AG08396 (cell line): ENCODE data around the gene ALOX12.
A peak's percentile ranks its signal among the peaks of the same experiment; 100 is the strongest.

ENCODE experiments used
- DNase-seq: peaks from one replicate; pipeline ENCODE4 v3.0.0; 2012; ENCODE audit warnings: low spot score, mixed read lengths

Gene ALOX12

DNA sequence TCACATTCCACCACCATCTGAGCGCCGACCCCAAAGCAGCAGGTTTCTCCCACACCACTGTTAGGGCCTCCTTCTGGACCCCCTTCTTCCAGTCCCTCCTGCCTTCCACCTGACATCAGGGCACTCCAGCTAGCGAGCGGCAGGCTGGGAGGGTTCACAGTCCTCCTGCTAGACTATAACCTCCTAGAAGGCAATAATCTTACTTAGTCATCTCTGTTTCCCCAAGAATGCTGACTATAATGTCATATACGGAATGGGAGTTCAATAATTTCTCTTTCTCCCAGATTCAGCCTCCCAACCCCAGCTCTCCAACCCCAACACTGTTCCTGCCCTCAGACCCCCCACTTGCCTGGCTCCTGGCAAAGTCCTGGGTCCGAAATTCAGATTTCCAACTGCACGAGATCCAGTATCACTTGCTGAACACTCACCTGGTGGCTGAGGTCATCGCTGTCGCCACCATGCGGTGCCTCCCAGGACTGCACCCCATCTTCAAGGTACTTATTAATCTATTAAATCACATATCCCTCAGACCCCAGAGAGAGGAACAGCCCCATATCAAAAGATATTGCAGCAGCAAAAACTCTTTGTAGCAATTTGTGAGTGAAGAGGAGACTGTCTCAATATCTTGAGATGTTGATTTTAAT, 5.6 kb downstream of the ALOX12 start:
- DNase-seq: no peak

DNA sequence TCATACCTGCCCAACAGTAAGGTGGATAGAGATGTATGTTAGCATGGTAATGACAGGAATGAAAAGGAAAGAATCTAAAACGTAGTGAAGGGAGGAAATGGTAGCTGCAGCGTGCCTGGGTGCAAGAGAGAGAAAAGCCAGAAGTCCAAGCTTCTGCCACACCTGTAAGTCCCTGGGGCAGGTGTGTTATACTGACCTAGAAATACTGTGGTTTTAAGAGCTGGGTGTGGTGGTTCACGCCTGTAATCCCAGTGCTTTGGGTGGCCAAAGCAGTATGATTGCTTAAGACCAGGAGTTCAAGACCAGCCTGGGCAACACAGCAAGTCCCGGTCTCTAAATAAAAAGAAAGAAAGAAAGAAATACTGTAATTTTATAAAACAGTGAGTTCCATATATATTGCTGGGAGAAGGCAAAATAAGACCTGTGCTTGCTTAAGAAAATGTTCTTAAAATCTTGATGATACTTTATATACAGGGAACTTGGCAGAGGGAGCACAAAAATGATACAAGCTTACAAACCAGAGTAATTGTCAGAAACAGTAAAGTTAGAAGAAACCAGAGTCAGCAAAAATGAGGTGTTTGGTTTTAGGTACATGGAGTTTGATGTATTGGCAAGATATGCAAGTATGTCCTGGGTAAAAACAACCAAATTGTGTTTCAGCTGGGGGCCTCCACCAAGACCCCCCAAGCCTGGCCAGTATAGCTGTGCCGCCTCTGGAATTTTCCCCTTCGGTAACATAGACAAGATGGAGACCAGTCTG, 6.6 kb downstream of the ALOX12 start:
- DNase-seq: no peak

DNA sequence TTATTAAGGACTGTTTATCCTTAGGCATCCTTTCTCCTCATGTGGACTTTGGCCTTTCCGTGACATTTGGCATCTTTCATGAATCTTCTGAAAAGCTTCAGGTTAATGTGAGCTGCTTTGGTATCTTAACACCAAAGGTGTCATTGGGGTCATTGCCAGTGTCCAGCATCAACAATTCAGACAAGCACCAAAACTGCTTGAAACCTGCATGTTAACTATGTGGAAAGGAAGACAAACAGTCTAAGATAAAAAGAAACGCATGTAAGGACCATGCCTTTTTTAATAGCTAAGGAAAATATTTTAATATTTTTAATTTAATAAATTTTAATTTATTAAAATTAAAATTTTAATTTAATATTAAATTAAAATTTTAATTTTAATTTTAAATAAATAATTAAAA, 7.9 kb downstream of the ALOX12 start:
- no peak for DNase-seq

DNA sequence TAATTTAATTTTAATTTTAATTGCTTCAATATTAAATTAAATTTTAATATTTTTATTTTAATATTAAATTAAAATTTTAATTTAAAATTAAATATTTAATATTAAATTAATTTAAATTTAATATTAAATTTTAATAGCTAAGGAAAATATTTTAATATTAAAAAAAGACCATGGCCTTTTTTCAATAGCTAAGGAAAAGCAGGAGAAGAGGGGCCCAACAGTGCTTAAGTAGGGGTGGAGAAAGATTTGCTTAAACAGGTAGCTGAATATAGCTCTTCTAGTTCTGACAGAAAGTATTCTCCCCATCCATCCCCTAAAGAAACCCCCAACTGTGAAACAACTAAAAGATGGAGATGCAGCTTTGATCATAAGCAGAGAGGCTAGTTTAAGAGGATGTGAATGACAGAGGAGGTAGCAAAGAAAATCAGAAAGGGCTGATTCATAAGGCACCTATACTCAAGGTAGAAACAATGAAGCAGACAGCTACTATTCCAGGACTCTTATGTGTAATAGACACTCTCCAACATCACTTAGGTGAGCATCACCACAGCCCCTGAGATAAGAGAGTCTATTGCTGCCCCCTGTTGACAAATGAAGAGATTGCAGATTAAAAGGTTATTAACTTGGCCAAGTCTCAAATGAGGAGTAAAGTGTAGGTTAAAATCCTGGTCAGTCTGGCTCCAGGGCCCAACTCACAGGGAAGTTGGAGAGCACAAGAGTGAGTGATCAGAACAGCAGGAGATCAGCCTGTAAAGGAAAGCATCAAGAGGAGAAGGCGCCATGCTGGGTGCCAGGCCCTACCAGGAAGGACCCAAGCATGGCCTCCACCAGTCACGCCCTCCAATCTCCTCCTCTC, 8.8 kb downstream of the ALOX12 start:
- peak; percentile 63 for DNase-seq

DNA sequence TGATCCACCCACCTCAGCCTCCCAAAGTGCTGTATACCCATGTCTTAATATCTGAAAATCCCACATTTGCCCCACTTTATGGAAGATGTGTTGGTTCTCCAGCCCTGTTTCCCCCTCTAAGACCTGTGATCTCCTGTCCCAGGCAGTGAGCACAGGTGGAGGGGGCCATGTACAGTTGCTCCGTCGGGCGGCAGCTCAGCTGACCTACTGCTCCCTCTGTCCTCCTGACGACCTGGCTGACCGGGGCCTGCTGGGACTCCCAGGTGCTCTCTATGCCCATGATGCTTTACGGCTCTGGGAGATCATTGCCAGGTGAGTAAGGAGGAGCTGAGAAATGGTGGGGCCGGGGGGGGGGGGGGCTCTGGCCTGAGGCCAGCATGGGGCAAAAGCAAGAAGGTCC, 9.9 kb downstream of the ALOX12 start:
- no peak for DNase-seq

DNA sequence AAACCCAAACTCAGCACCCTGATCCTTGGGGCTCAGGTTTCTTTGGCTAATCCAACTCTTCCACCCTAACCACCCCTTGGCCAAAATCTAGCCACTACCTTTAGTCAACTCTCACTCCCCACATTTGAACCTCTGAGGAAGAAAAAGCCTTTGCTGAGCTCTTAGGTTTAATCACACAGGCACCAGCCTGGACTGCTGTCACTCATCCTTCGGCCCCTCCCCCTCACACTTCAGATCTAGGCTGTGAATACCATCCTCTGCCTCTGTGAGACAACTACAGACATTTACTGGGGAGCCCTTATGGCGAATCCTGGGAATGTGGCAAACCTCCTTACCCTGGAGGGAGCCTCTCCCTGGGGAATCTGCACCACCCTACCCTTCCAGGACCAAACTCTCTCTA, 11.3 kb downstream of the ALOX12 start:
- DNase-seq: no peak

DNA sequence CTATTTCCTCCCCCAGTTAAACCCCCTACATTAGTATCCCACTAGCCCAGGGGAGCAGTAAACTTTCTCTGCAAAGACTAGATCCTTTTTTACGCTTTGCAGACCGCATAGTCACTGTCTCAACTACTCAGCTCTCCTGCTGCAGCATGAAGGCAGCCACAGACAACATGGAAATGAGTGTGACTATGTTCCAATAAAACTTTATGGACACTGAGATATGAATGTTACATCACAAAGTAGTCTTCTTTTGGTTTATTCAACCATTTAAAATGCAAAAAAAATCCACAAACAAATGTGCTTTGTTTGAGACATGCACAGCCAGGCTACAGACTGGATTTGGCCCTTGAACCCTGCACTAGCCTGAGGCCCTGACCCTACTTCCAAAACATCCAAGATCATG, 14.7 kb downstream of the ALOX12 start:
- no peak for DNase-seq

DNA sequence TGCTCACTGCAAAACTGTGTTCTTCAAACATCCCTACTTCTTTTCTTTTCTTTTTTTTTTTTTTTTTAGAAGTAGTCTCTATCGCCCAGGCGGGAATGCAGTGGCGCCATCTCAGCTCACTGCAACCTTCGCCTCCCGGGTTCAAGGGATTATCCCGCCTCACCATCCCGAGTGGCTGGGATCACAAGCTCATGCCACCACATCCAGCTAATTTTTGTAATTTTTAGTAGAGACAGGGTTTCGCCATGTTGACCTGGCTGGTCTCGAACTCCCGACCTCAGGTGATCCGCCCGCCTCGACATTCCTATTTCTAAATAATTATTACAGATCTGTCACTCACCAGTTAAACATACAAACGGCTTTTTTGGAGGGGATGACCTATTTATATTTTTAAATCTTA, 15.6 kb downstream of the ALOX12 start:
- DNase-seq: no peak

DNA sequence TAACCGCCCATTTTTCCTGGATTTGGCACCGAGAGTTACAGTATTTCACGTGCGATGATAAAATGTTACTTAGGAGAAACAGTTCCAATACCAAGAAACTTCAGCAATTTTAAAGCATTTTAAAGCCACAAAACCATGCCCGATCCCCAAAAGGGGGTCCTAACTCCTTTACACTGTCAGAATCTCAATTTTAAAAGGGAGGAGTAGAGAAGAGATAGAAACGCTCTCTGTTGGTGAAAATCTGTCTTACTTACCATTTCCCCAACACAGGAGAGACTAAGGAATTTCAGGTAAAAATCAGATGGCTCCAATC, 16.0 kb downstream of the ALOX12 start:
- no peak for DNase-seq

DNA sequence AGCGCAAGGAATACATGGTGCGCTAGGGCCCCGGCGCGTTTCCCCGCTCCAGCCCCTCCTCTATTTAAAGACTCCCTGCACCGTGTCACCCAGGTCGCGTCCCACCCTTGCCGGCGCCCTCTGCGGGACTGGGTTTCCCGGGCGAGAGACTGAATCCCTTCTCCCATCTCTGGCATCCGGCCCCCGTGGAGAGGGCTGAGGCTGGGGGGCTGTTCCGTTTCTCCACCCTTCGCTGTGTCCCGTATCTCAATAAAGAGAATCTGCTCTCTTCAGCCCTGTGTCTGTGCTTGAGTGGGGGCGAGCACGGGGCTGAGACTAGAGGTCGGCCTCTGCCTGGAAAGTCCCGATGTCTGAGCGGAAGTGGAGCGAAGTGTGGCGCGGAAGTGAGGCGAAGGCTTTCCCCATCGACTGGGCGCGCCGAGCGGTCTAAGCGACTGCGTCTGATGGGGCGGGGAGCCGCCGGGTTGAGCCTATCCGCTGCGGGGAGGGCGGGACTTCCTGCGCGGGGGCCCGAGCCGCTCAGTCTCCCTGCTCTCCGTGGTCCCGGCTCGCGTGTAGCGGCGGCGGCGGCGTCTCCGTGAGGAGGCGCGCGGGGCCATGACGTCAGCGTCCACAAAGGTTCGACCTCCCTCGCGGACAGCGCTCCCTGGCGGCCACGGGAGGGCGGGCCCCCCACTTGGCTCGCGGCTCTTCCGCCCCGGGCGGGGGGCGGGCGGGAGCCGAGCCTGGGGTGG, 18.6 kb downstream of the ALOX12 start:
- peak; percentile 97 for DNase-seq

DNA sequence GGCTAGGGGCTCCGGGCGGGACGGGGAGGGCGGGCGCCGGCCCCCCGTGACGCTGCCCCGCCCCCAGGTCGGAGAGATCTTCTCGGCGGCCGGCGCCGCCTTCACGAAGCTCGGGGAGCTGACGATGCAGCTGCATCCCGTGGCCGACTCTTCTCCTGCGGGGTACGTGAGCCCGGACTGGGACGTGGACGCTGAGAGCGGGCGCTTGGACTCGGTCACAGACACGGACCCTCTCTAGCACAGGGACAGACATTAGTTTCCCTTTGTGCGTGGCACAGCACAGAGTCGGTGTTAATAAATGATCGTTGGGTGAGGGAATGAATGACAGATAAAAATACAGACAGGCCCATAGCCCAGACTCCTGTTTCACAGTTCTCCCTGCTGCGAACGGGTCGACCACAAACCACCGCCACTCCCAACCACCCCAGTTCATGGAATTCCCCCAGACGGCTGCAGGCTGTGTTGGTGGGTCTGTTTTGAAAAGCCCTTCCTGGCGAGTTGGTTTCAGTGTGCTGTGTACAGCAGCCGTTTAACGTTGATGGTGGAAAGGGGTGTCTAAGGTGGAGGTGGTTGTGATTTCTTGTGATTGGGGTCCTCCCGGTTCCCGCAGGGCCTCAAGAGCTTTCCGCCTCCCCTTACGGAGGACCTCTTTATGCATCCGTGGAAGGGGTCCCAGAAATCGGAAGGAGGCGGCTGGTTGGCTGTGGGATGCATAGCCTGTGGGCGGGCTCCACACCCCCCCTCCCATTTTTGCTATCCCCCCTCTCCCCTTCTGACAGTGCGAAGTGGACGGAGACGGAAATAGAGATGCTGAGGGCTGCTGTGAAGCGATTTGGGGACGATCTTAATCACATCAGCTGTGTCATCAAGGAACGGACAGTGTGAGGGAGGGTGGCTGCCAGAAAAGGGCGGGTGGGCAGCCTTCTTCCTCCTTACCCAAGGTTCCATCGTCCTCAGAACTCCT, 19.4 kb downstream of the ALOX12 start:
- DNase-seq: no peak

DNA sequence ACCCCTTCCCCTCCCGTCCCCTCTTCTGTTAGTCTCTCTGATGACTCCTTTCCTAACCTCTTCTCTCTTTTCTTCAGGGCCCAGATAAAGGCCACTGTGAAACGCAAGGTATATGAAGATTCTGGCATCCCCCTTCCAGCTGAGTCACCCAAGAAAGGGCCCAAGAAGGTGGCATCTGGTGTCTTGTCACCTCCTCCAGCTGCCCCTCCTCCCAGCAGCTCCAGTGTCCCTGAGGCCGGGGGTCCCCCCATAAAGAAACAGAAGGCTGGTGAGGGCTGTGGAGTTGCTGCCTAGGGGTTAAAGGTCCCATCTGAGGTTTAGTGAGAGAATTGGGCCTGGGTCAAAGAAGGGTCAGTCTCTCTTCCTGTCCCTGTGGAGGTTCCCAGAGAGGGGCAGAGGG, 20.6 kb downstream of the ALOX12 start:
- DNase-seq: no peak

DNA sequence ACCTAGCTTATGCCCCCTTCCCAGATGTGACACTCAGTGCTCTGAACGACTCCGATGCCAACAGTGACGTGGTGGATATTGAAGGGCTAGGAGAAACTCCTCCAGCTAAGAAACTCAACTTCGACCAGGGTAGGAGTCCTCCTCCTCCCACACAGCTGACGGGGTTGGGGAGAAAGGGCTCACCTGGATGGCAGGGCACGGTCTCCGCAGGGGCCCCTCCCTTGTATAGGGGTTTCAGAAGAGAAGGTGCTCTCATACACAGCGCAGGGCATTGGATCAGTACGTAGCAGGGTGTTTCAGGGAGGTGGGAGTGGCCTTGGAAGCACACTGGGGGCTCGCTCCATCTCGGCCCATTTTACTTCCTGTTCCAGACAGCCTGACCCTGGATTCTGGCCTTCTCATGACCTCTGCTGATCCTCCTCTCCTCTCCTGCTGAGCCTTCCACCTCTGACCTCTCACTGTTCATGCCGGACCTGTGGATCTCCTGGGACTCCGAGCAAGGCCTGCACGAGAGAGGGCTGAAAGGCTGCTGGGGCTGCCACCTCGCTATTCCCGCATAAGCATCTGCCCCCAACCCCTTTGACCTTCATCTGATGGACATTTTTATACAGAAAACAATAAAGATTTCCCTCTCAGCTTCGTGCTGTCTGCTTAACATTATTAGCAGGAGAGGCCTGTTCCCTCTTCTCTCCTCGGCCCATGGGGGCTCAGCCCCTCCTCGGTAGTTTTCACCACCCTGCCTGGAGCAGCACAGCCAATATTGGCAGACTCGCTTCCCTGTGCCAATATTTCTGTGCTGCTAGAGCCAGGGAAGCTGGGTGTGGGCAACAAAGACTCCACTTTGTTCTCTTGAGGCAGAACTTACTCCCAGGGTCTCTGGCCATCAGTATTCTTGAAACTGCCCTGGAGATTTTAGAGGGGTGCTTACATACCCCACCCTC, 21.3 kb downstream of the ALOX12 start:
- no peak for DNase-seq

DNA sequence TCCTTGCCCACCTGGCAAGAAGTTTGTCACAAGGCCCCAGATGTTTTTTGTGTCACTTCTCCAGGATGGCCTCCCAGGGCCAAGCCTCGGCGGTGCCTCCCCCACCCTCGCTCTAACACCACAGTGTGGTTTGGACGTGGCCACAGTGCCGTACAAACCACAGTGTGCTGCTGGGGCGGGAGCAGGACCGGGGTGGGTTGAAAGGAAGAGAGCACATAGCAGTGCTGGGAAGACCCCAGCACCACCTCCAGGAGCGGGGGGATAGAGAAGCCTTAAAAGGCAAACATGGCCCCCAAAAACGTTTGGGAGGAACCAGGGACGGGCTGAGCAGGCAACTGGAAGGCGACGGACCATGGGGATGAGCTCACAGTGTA, 22.0 kb downstream of the ALOX12 start:
- no peak for DNase-seq

DNA sequence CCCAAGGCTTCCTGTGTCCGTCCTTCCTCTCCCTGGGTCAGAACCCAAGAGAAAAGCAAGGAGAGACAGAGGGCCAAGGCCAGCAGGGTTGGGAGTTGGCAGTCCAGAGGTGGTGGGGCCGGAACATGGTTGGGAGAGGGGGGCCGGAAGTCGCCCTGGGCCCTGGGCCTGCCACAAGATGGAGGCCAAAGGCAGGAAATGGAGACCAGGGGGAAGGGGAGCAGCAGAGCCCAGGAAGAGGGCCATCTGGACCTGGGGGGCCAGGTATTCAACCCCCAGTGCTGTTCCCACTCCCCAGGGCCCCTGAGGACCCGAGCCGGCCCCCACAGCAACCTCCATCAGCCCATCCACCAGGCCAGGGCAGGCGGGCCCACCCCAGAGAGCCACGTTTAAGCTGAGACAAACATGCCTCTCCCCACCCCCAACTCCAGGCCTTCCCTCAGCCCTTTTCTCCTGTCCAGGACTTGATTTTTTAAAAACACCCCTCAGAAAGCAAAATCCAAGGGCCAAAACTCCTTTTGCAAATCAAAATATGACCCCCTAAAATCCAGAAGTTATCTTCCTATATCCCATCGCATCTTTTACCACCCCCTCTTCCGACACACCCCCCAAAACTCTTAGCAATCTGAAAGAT, 22.6 kb downstream of the ALOX12 start:
- DNase-seq: no peak

DNA sequence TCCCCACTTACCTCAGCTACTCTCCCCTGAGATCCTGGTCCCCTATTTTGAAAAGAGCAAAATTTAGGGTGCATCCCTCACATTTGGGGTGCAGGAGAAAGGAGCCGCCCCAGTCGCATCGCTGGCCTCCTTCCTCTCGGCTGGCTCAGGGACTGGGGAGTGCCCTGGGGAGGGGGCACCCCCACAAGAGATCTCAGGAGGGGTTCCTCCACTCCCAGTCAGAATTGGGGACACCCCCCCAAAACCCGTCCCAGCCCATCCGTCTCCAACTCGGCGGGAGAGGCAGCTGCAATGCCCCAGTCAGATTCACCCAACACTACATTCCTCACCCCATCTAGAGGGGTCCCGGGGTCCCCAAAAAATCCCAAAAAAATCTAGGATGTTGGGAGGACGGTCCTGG, 23.5 kb downstream of the ALOX12 start:
- DNase-seq: no peak

DNA sequence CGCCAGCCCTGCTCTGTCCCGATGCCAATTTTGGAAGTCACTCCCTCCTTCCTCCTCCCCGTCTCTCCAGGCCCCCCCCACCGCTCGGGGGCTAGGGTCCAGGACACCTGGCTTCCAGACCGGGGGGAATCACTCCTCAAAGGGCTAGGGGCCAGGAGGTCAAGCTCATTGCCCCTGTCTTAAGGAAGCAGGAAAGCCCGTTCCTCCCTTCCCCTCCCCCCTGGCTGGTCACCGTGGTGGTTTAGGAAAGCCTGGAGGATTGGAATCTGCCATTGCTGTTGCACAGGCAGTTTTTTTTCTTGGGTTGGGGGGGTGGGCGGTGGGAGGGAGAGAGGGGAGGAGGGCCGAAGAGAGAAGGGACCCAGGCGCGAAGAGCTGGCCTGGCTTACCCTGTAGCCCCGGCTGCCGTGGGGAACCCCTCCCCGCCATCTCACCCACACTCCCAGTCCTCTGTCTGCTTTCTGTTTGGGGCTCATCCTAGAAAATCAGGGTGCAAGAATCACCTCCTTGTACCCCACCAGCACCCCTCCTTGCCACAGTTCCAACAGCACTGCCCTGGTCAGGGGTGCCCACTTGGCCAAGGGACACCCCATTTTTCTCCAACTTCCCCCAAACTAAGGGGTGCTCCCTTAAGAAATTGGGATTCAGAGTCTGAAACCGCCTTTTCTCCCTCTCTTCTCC, 24.1 kb downstream of the ALOX12 start:
- peak; percentile 73 for DNase-seq

DNA sequence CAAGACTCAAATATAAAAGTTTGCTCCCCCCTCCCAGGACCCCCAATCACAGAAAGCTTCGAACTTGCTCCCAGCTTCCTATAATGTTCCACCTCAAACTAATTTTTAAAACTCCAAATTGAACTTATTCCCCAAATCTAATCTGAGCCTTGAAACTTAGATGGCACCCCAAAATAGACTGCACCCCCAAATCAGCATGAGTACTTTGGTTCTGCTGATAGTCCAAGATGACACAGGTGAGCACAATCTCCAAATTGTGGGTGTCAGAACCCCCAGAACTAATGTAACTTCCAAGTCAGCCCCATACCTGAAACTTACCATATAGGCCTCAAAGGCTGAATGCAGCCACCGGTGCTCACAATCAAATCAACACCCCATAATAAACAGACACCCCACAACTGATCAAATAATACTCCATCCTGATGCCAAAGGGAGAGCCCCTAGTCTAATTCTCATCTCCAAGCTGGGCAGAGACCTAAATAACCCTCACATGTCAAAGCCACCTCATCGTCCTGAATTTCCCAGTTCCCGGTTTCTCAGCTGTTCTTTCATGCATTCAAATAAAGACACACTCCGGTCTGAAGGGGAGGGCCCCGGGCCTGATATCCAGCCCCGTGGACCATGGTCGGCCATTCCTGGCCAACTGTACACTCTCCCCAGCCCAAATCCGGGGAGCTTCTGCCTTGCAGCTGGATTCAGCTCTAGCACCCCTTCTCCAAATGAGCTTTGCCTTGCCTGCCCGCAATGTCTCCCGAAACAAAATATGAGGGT, 25.2 kb downstream of the ALOX12 start:
- DNase-seq: no peak
